A549 (cell line): ENCODE data around the gene ZG16B.

Experiments used
- CBX2 ChIP-seq: fragments of 200-600 bp; sonication (generic); IDR thresholded peaks from 2 replicates; pipeline ENCODE4 v1.6.1; 2016; ENCODE audit warnings: low read depth, mild to moderate bottlenecking, borderline replicate concordance
- CEBPB ChIP-seq, 2 experiments: fragments of >200 bp in 1 of 2; sonication (Bioruptor Twin) in 1 of 2; formaldehyde crosslinking in 1 of 2; IDR thresholded peaks; 2 replicates each; pipeline ENCODE4 v1.6.1; 2012 to 2016
- CHD2 ChIP-seq: fragments of 150-350 bp; IDR thresholded peaks from 2 replicates; pipeline ENCODE4 v1.6.1; 2014; ENCODE audit warnings: low read length; ENCODE audit not compliant: partially characterized antibody
- CHD4 ChIP-seq: fragments of 200-600 bp; sonication (generic); IDR thresholded peaks from 2 replicates; pipeline ENCODE4 v1.6.1; 2016; ENCODE audit warnings: antibody characterized with exemption, mild to moderate bottlenecking, borderline replicate concordance
- CTCF ChIP-seq: fragments of >200 bp; sonication (Bioruptor Twin); formaldehyde crosslinking; IDR thresholded peaks from 3 replicates; pipeline ENCODE4 v1.5.1; 2016
- EP300 ChIP-seq, 2 experiments: fragments of >200 bp; sonication (Bioruptor Twin); formaldehyde crosslinking; IDR thresholded peaks; 2 replicates in 1 of 2; 3 replicates in 1 of 2; pipeline ENCODE4 v1.6.1; 2016 to 2017
- ESRRA ChIP-seq: fragments of 150-350 bp; IDR thresholded peaks from 2 replicates; pipeline ENCODE4 v1.6.1; 2014; ENCODE audit warnings: mild to moderate bottlenecking, low read length, borderline replicate concordance
- MAX ChIP-seq: IDR thresholded peaks from 2 replicates; pipeline ENCODE4 v1.6.1; 2012
- MYC ChIP-seq: IDR thresholded peaks from 2 replicates; pipeline ENCODE4 v1.6.1; 2012; ENCODE audit warnings: mild to moderate bottlenecking, inconsistent platforms, low read length, improper control_type of control experiment, borderline replicate concordance
- RARB ChIP-seq: fragments of 250-450 bp; sonication (Bioruptor Pico); IDR thresholded peaks from 2 replicates; pipeline ENCODE4 v1.8.0; 2021; ENCODE audit warnings: mild to moderate bottlenecking, moderate library complexity
- RCOR1 ChIP-seq: fragments of 150-350 bp; IDR thresholded peaks from 2 replicates; pipeline ENCODE4 v1.6.1; 2014; ENCODE audit warnings: antibody characterized with exemption, low read length, low read depth
- REST ChIP-seq: fragments of 200-600 bp; sonication (generic); IDR thresholded peaks from 2 replicates; pipeline ENCODE4 v1.6.1; 2016; ENCODE audit warnings: antibody characterized with exemption, mild to moderate bottlenecking, moderate library complexity
- SMC3 ChIP-seq: fragments of >200 bp; sonication (Bioruptor Twin); formaldehyde crosslinking; IDR thresholded peaks from 3 replicates; pipeline ENCODE4 v1.6.1; 2018; ENCODE audit warnings: inconsistent platforms

- no peak for TF ChIP-seq ESRRA
- TF ChIP-seq MYC = no peak
- no peak for TF ChIP-seq CHD2
- TF ChIP-seq MAX = no peak
- TF ChIP-seq CTCF = no peak
- no peak for TF ChIP-seq CBX2
- TF ChIP-seq RCOR1 = no peak
- no peak for TF ChIP-seq RARB
- TF ChIP-seq CHD4 = no peak
- no peak for TF ChIP-seq REST
- no peak for TF ChIP-seq CEBPB (IDR thresholded peaks at IDR 0.05)
- no peak for TF ChIP-seq EP300 (IDR thresholded peaks at IDR 0.05)
- no peak for TF ChIP-seq SMC3
Observed at GRCh38 chr16:2822158-2822495, 8.0 kb upstream of the ZG16B start.
